Adipocyte (in vitro differentiated cells): ENCODE data around the gene ERCC4.

Experiments
- DNase-seq: peaks from one replicate; pipeline ENCODE4 v3.0.0-alpha.2; 2015; ENCODE audit warnings: low read depth
- H3K27me3 ChIP-seq: replicated peaks from 2 replicates; pipeline ENCODE4 v1.7.0; 2013; ENCODE audit warnings: mild to moderate bottlenecking, low read length, moderate library complexity; ENCODE audit not compliant: control insufficient read depth, insufficient read depth
- H3K36me3 ChIP-seq: 2 replicates; pipeline ENCODE4 v1.7.0; 2013; ENCODE audit warnings: low read length, mild to moderate bottlenecking, moderate library complexity; ENCODE audit not compliant: control insufficient read depth, insufficient read depth, severe bottlenecking
- H3K4me1 ChIP-seq: 2 replicates; pipeline ENCODE4 v1.7.0; 2013; ENCODE audit warnings: mild to moderate bottlenecking, low read length, moderate library complexity; ENCODE audit not compliant: control insufficient read depth, insufficient read depth
- H3K4me3 ChIP-seq: 2 replicates; pipeline ENCODE4 v1.7.0; 2013; ENCODE audit warnings: mild to moderate bottlenecking, low read length, moderate library complexity
- H3K9ac ChIP-seq: 2 replicates; pipeline ENCODE4 v1.7.0; 2013; ENCODE audit warnings: mild to moderate bottlenecking, low read length, moderate library complexity
- H3K9me3 ChIP-seq: 2 replicates; pipeline ENCODE4 v1.7.0; 2013; ENCODE audit warnings: mild to moderate bottlenecking, low read length, moderate library complexity; ENCODE audit not compliant: control insufficient read depth

The ERCC4 gene

DNA sequence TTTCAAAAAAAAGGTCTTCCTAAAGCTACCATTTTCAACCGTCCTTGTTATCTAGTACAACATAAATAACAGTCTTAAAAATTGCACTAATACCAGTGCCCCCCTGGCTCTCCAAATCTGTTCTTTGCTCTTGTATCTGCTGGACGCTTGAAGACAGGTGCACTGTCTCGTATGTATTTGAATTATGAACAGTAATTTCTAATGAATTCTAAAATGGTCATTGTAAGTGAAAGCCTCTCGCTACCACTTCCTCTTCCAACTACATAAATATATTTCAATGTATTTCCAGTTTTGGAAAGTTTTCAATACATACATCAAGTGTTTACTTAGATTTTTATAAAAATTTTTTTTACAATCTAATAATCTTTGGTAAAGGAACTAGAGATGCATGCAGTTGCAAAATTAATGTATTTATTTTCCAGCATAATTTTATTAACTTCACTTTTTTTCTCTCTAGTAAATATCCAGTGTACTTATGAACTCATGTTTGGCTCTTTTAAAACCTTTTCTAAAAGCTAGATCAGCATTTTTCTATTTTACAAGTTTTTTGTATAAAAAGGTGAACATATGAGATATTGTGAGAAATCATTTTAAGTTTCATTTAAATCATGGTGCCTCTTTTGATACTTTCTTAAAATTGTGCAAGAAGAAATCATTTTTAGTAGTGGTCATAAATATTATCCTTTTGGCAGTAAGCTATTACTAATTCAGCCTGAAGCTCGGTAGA is 31.0 kb downstream of the ERCC4 start:
- DNase-seq = no peak
- H3K9ac ChIP-seq = peak overlapping the region; percentile 37
- H3K27me3 ChIP-seq = no peaks in the 10 kb centered on the region
- peaks cover 30% of the 10 kb centered on the region for H3K36me3 ChIP-seq
- no peaks in the 10 kb centered on the region for H3K9me3 ChIP-seq
- H3K4me3 ChIP-seq = no peak overlapping the region
- peaks cover 19% of the 10 kb centered on the region for H3K4me1 ChIP-seq

GRCh38 chr16:13951611-13952010 is 31.7 kb downstream of the ERCC4 start:
- H3K36me3 ChIP-seq = peaks cover 25% of the 10 kb centered on the region
- peak overlapping the region; percentile 37 for H3K9ac ChIP-seq
- peak overlapping the region; percentile 44 for H3K4me3 ChIP-seq

DNA sequence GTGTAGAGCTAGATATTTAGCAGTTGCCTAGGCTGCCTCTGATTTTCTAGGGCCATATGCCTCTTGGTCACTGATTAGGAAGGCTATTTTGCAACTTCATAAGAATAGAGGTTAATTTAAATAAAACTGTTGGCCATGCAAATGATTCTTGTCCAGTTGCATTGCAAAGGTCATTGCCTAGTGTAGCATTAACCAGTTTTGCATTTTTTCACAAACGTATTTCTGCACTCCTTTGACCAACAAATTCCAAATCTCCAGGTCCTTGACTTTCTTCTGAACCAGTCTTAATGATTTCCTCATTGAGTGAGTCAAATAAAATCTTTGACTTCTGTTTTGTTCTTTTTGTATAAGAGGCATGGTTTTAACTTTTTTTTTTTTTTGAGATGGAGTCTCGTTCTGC is 33.5 kb downstream of the ERCC4 start:
- peaks cover 8% of the 10 kb centered on the region for H3K36me3 ChIP-seq
- no peaks in the 10 kb centered on the region for H3K27me3 ChIP-seq
- no peak overlapping the region for H3K9ac ChIP-seq
- no peak for DNase-seq
- H3K4me3 ChIP-seq = no peak overlapping the region
- H3K9me3 ChIP-seq = no peaks in the 10 kb centered on the region
- peaks cover 34% of the 10 kb centered on the region for H3K4me1 ChIP-seq

More at GRCh38 chr16:13951611-13952010, 31.7 kb downstream of the ERCC4 start:
- peaks cover 25% of the 10 kb centered on the region for H3K4me1 ChIP-seq
- H3K9me3 ChIP-seq = no peaks in the 10 kb centered on the region
- H3K27me3 ChIP-seq = no peaks in the 10 kb centered on the region
- no peak for DNase-seq

GRCh38 chr16:13956635-13957196 is 36.8 kb downstream of the ERCC4 start:
- H3K4me3 ChIP-seq = peak overlapping the region; percentile 83
- H3K4me1 ChIP-seq = peaks cover 40% of the 10 kb centered on the region
- DNase-seq = no peak
- peak overlapping the region; percentile 93 for H3K9ac ChIP-seq
- H3K9me3 ChIP-seq = no peaks in the 10 kb centered on the region
- no peaks in the 10 kb centered on the region for H3K36me3 ChIP-seq
- no peaks in the 10 kb centered on the region for H3K27me3 ChIP-seq

- Histone ChIP-seq H3K9ac (peak overlapping the region; percentile 93), H3K27me3 (no peaks in the 10 kb centered on the region), H3K36me3 (no peaks in the 10 kb centered on the region), H3K4me3 (peak overlapping the region; percentile 83), H3K9me3 (no peaks in the 10 kb centered on the region), H3K4me1 (peaks cover 34% of the 10 kb centered on the region)
- peak; percentile 94 for DNase-seq
Measured at GRCh38 chr16:13957197-13958078, 37.5 kb downstream of the ERCC4 start.

DNA sequence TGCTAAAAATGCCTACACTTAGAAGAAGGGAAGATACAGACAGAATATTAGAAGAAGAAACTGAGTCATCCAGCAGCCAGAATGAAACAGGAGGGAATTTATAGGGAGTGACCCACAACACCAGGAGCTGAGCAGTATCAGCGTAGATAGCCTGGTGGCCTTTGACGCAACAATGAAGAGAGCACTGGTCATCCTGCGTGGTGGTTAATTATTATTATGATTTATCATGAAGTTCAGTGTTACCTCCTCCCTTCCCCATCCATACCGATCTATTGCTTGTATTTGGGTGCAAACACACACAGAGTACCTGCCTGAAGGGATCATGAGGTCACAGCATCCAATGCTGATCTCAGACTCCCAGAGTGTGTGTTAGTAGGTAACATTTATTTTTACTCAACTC is 38.5 kb downstream of the ERCC4 start:
- DNase-seq = no peak
- no peaks in the 10 kb centered on the region for H3K36me3 ChIP-seq
- H3K4me1 ChIP-seq = peaks cover 34% of the 10 kb centered on the region
- H3K9ac ChIP-seq = peak overlapping the region; percentile 93
- H3K9me3 ChIP-seq = no peaks in the 10 kb centered on the region
- no peaks in the 10 kb centered on the region for H3K27me3 ChIP-seq
- peak overlapping the region; percentile 83 for H3K4me3 ChIP-seq

GRCh38 chr16:13959626-13960025 is 39.7 kb downstream of the ERCC4 start:
- no peak overlapping the region for H3K4me3 ChIP-seq
- H3K9ac ChIP-seq = no peak overlapping the region
- DNase-seq = no peak
- H3K9me3 ChIP-seq = no peaks in the 10 kb centered on the region
- no peaks in the 10 kb centered on the region for H3K27me3 ChIP-seq
- no peaks in the 10 kb centered on the region for H3K36me3 ChIP-seq
- peaks cover 34% of the 10 kb centered on the region for H3K4me1 ChIP-seq

- no peaks in the 10 kb centered on the region for H3K36me3 ChIP-seq
- H3K9me3 ChIP-seq = no peaks in the 10 kb centered on the region
- H3K27me3 ChIP-seq = no peaks in the 10 kb centered on the region
- peak overlapping the region; percentile 51 for H3K9ac ChIP-seq
- peak; percentile 53 for DNase-seq
- no peak overlapping the region for H3K4me3 ChIP-seq
- peaks cover 29% of the 10 kb centered on the region for H3K4me1 ChIP-seq
Measured at GRCh38 chr16:13961099-13961811, 41.3 kb downstream of the ERCC4 start.

- peaks cover 3% of the 10 kb centered on the region for H3K9me3 ChIP-seq
- H3K4me1 ChIP-seq = peaks cover 24% of the 10 kb centered on the region
- H3K27me3 ChIP-seq = no peaks in the 10 kb centered on the region
- H3K36me3 ChIP-seq = no peaks in the 10 kb centered on the region
- H3K9ac ChIP-seq = no peak overlapping the region
- no peak for DNase-seq
- H3K4me3 ChIP-seq = no peak overlapping the region
Measured at GRCh38 chr16:13962232-13962631, 42.3 kb downstream of the ERCC4 start.

- no peak overlapping the region for H3K9ac ChIP-seq
- H3K9me3 ChIP-seq = peaks cover 12% of the 10 kb centered on the region
- no peaks in the 10 kb centered on the region for H3K36me3 ChIP-seq
- no peaks in the 10 kb centered on the region for H3K27me3 ChIP-seq
- DNase-seq = no peak
- no peak overlapping the region for H3K4me3 ChIP-seq
- no peaks in the 10 kb centered on the region for H3K4me1 ChIP-seq
Measured at GRCh38 chr16:13968835-13969234, 48.9 kb downstream of the ERCC4 start.

DNA sequence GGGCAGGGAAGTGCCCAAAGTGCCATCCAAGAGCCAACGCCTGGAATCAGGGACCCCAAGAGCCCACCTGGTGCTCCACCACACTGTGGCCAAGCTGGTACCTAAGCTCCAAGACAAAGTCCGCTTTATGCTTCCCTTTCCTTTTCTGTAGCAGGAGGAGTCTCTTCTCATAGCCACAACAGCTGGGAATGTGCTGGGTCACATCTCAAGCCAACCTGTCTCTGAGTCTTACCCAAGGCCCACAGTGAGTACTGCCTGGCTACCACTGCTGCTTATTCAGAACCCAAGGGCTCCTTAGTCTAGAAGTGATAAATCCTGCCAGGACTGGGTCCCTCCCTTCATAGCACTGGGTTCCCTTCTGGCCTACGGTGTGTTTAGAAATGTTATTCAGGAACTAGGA is 49.8 kb downstream of the ERCC4 start:
- Histone ChIP-seq H3K36me3 (no peaks in the 10 kb centered on the region), H3K9ac (no peak overlapping the region), H3K9me3 (peaks cover 12% of the 10 kb centered on the region), H3K4me3 (no peak overlapping the region), H3K4me1 (no peaks in the 10 kb centered on the region), H3K27me3 (no peaks in the 10 kb centered on the region)
- DNase-seq = no peak
